Midbrain (tissue), 1 donor: ENCODE measurements around the gene TBC1D19.
"Not testable (repeated sequence)": the region's sequence is repeated elsewhere in the genome, so short reads cannot be mapped to it uniquely, and the experiment has no call there.

Source experiments
- DNase-seq: peaks from one replicate; lab custom pipeline; 2025; lab: John Stamatoyannopoulos, UW

The TBC1D19 gene

GRCh38 chr4:26583865-26584652 is at the start of gene TBC1D19:
TSS of gene TBC1D19 (plus strand) at chr4:26584084. CDS start at chr4:26584194, 110 bp downstream.
- DNase-seq: peak; percentile 92

- DNase-seq: no peak
Measured at GRCh38 chr4:26542991-26543390, 40.9 kb upstream of the TBC1D19 start.

- no peak for DNase-seq
Measured at GRCh38 chr4:26544421-26544820, 39.5 kb upstream of the TBC1D19 start.

- not testable (repeated sequence) for DNase-seq
Measured at GRCh38 chr4:26548379-26548778, 35.5 kb upstream of the TBC1D19 start.

GRCh38 chr4:26557164-26557563 is 26.7 kb upstream of the TBC1D19 start:
- no peak for DNase-seq

GRCh38 chr4:26558166-26558895 is 25.6 kb upstream of the TBC1D19 start:
- DNase-seq: no peak

GRCh38 chr4:26566133-26566532 is 17.8 kb upstream of the TBC1D19 start:
- DNase-seq: no peak

- DNase-seq: no peak
Measured at GRCh38 chr4:26568446-26568994, 15.4 kb upstream of the TBC1D19 start.

- no peak for DNase-seq
Measured at GRCh38 chr4:26570596-26570995, 13.3 kb upstream of the TBC1D19 start.

- DNase-seq: no peak
Measured at GRCh38 chr4:26573389-26573794, 10.5 kb upstream of the TBC1D19 start.

GRCh38 chr4:26574563-26574962 is 9.3 kb upstream of the TBC1D19 start:
- DNase-seq: no peak

- DNase-seq: no peak
Measured at GRCh38 chr4:26576231-26576739, 7.6 kb upstream of the TBC1D19 start.

- no peak for DNase-seq
Measured at GRCh38 chr4:26577066-26577465, 6.8 kb upstream of the TBC1D19 start.

GRCh38 chr4:26579169-26579568 is 4.7 kb upstream of the TBC1D19 start:
- no peak for DNase-seq

GRCh38 chr4:26581341-26581740 is 2.5 kb upstream of the TBC1D19 start:
- DNase-seq: not testable (repeated sequence)

- peak; percentile 72 for DNase-seq
Measured at GRCh38 chr4:26583538-26583864, 383 bp upstream of the TBC1D19 start.

GRCh38 chr4:26584725-26585124 is 841 bp downstream of the TBC1D19 start:
- DNase-seq: no peak

GRCh38 chr4:26589705-26590104 is 5.8 kb downstream of the TBC1D19 start:
- no peak for DNase-seq

GRCh38 chr4:26590639-26591038 is 6.8 kb downstream of the TBC1D19 start:
- DNase-seq: no peak

GRCh38 chr4:26593557-26593956 is 9.7 kb downstream of the TBC1D19 start:
- not testable (repeated sequence) for DNase-seq

- DNase-seq: no peak
Measured at GRCh38 chr4:26594371-26594770, 10.5 kb downstream of the TBC1D19 start.

GRCh38 chr4:26594778-26595177 is 10.9 kb downstream of the TBC1D19 start:
- no peak for DNase-seq

- no peak for DNase-seq
Measured at GRCh38 chr4:26596843-26597242, 13.0 kb downstream of the TBC1D19 start.
